ENCODE results near the gene ANO7. TPM values are rescaled to one million over a fixed set of nuclear protein-coding genes. Genes with fewer than 3 reads are reported as not detected.

The ANO7 gene
- total and polyA plus RNA-seq, 2 of the 13 experiments (the other 11 are each of a cell fraction or from before 2014, with no cell fraction given): 4.1 to 4.9 TPM

GRCh38 chr2:241218131-241219029 lies 29.9 kb downstream of the ANO7 start (continued):
- TF ChIP-seq TCF7L2 (IDR thresholded peaks at IDR 0.05; ENCODE audit: low read depth, low read length) (no peak), ZNF33A (CRISPR knock-in tag; IDR thresholded peaks at IDR 0.05; ENCODE audit: borderline replicate concordance) (no peak), RBFOX2 (IDR thresholded peaks at IDR 0.05; ENCODE audit: low read depth, low read length) (peak; percentile 49; the same call in 1 of the 2 replicates), AKAP8 (CRISPR knock-in tag; IDR thresholded peaks at IDR 0.05) (no peak; the same call in 1 of the 2 replicates), CSRNP2 (CRISPR knock-in tag; conservative IDR thresholded peaks at IDR 0.05; ENCODE audit: low read depth) (no peak; the same call in 1 of the 2 replicates), ZNF788 (CRISPR knock-in tag; IDR thresholded peaks at IDR 0.05; ENCODE audit: borderline replicate concordance) (no peak), XRCC5 (optimal IDR thresholded peaks at IDR 0.05; ENCODE audit: low read length) (no peak), NFYB (CRISPR knock-in tag; IDR thresholded peaks at IDR 0.05) (no peak), POLR2G (IDR thresholded peaks at IDR 0.05; ENCODE audit: low read depth, low read length) (no peak; the same call in 1 of the 2 replicates), TFDP1 (CRISPR knock-in tag; IDR thresholded peaks at IDR 0.05; ENCODE audit: borderline replicate concordance) (peak; percentile 92), ARNT2 (CRISPR knock-in tag; IDR thresholded peaks at IDR 0.05; ENCODE audit: low read depth) (peak; percentile 73), EED (CRISPR knock-in tag; IDR thresholded peaks at IDR 0.05) (no peak; the same call in 1 of the 2 replicates), ZNF704 (CRISPR knock-in tag; IDR thresholded peaks at IDR 0.05; ENCODE audit: borderline replicate concordance) (peak; percentile 27; the same call in 1 of the 2 replicates), TAF1 (CRISPR knock-in tag; IDR thresholded peaks at IDR 0.05) (no peak), ZNF382 (CRISPR knock-in tag; IDR thresholded peaks at IDR 0.05; ENCODE audit: borderline replicate concordance) (no peak), TP53 (CRISPR knock-in tag; conservative IDR thresholded peaks at IDR 0.05) (no peak), ZNF292 (CRISPR knock-in tag; IDR thresholded peaks at IDR 0.05; ENCODE audit: borderline replicate concordance, low read depth) (no peak), JUN (CRISPR knock-in tag; IDR thresholded peaks at IDR 0.05) (no peak; the same call in 1 of the 2 replicates), NR1H2 (CRISPR knock-in tag; IDR thresholded peaks at IDR 0.05; ENCODE audit: borderline replicate concordance, low read depth) (peak; percentile 74; the same call in 1 of the 2 replicates), CBFB (CRISPR knock-in tag; IDR thresholded peaks at IDR 0.05) (peak; percentile 64; the same call in 1 of the 2 replicates), ZNF256 (CRISPR knock-in tag; conservative IDR thresholded peaks at IDR 0.05) (no peak), ZNF547 (CRISPR knock-in tag; IDR thresholded peaks at IDR 0.05) (peak; percentile 35; the same call in 1 of the 2 replicates)
- TF ChIP-seq, protein P1, sequence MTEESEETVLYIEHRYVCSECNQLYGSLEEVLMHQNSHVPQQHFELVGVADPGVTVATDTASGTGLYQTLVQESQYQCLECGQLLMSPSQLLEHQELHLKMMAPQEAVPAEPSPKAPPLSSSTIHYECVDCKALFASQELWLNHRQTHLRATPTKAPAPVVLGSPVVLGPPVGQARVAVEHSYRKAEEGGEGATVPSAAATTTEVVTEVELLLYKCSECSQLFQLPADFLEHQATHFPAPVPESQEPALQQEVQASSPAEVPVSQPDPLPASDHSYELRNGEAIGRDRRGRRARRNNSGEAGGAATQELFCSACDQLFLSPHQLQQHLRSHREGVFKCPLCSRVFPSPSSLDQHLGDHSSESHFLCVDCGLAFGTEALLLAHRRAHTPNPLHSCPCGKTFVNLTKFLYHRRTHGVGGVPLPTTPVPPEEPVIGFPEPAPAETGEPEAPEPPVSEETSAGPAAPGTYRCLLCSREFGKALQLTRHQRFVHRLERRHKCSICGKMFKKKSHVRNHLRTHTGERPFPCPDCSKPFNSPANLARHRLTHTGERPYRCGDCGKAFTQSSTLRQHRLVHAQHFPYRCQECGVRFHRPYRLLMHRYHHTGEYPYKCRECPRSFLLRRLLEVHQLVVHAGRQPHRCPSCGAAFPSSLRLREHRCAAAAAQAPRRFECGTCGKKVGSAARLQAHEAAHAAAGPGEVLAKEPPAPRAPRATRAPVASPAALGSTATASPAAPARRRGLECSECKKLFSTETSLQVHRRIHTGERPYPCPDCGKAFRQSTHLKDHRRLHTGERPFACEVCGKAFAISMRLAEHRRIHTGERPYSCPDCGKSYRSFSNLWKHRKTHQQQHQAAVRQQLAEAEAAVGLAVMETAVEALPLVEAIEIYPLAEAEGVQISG (CRISPR knock-in tag; IDR thresholded peaks at IDR 0.05): no peak
